Natural killer cell treated with Interleukin-12 subunit alpha and Interleukin-12 subunit beta and Interleukin-15 and Interleukin-18, amount 100 ng/mL, for 72 hours (primary cell): Measurements from ENCODE around the gene FABP2. TPM values are rescaled to one million over a fixed set of nuclear protein-coding genes. Genes with fewer than 3 reads are reported as not detected.
"Not testable (repeated sequence)": the region's sequence is repeated elsewhere in the genome, so short reads cannot be mapped to it uniquely, and the experiment has no call there.

Source experiments
- ATAC-seq, 2 donors: fragments of 150-1000 bp; cut with Tn5 transposase in 1 of 2; sonication (Bioruptor Pico), chemical (Tn5 transposase) in 1 of 2; 2 replicates each; pipeline ENCODE4 v1.10.0; 2021
- DNase-seq: peaks from one replicate; pipeline ENCODE4 v3.0.0; 2022; ENCODE audit warnings: low spot score
- H3K27ac Mint-ChIP-seq, 2 donors: 1 replicate in 1 of 2; 2 replicates in 1 of 2; pipeline ENCODE4 v1.8.0; 2022; ENCODE audit warnings: mixed read lengths in 2 of 2, mild to moderate bottlenecking in 1 of 2, moderate library complexity in 1 of 2
- H3K27me3 Mint-ChIP-seq, 2 donors: 1 replicate in 1 of 2; 2 replicates in 1 of 2; pipeline ENCODE4 v1.8.0; 2022; ENCODE audit warnings: mixed read lengths in 2 of 2
- H3K36me3 Mint-ChIP-seq: one replicate; pipeline ENCODE4 v1.8.0; 2022; ENCODE audit warnings: mixed read lengths
- H3K4me1 Mint-ChIP-seq, 2 donors: 1 replicate in 1 of 2; 2 replicates in 1 of 2; pipeline ENCODE4 v1.8.0; 2022; ENCODE audit warnings: low read depth in 2 of 2, mixed read lengths in 2 of 2, mild to moderate bottlenecking in 1 of 2
- H3K4me3 Mint-ChIP-seq: one replicate; pipeline ENCODE4 v1.8.0; 2022; ENCODE audit warnings: mixed read lengths
- H3K9me3 Mint-ChIP-seq: 2 replicates; pipeline ENCODE4 v1.8.0; 2022; ENCODE audit warnings: mixed read lengths
- total RNA-seq, 2 donors: library from RNA; stranded (reverse); gene quantifications; one replicate each; pipeline ENCODE4 v1.2.3, GENCODE V29; 2022

FABP2 gene
- total RNA-seq = not detected

GRCh38 chr4:119321921-119322687 is at the start of gene FABP2:
Gene FABP2 (minus strand): TSS chr4:119322138. CDS start chr4:119322102, 36 bp downstream.
- Mint-ChIP-seq H3K4me1 (no peaks in the 10 kb centered on the region), H3K36me3 (no peaks in the 10 kb centered on the region), H3K27ac (no peak within 1 kb of the TSS), H3K9me3 (no peaks in the 10 kb centered on the region), H3K27me3 (peaks cover 2 to 29% of the 10 kb centered on the region in 2 donors), H3K4me3 (no peak within 1 kb of the TSS)
- no peak for DNase-seq
- ATAC-seq = no peak

GRCh38 chr4:119370951-119371683 is 49.2 kb upstream of the FABP2 start:
- H3K9me3 Mint-ChIP-seq, H3K27ac Mint-ChIP-seq, H3K4me1 Mint-ChIP-seq, ATAC-seq, H3K4me3 Mint-ChIP-seq, DNase-seq, H3K36me3 Mint-ChIP-seq, H3K27me3 Mint-ChIP-seq: not testable (repeated sequence)

- H3K36me3 Mint-ChIP-seq, DNase-seq, H3K27ac Mint-ChIP-seq, H3K27me3 Mint-ChIP-seq, H3K4me3 Mint-ChIP-seq, H3K4me1 Mint-ChIP-seq, H3K9me3 Mint-ChIP-seq: not testable (repeated sequence)
- ATAC-seq = peak; percentile 68 to 88
Observed at GRCh38 chr4:119370392-119370791, 48.5 kb upstream of the FABP2 start.

- not testable (repeated sequence) for H3K36me3 Mint-ChIP-seq, ATAC-seq, DNase-seq, H3K4me1 Mint-ChIP-seq, H3K27ac Mint-ChIP-seq, H3K9me3 Mint-ChIP-seq, H3K4me3 Mint-ChIP-seq, H3K27me3 Mint-ChIP-seq
Observed at GRCh38 chr4:119366802-119367201, 44.9 kb upstream of the FABP2 start.

- H3K36me3 Mint-ChIP-seq, DNase-seq, H3K4me3 Mint-ChIP-seq, ATAC-seq, H3K4me1 Mint-ChIP-seq, H3K9me3 Mint-ChIP-seq, H3K27ac Mint-ChIP-seq, H3K27me3 Mint-ChIP-seq: not testable (repeated sequence)
Observed at GRCh38 chr4:119364203-119364602, 42.3 kb upstream of the FABP2 start.

GRCh38 chr4:119363372-119363771 is 41.4 kb upstream of the FABP2 start:
- DNase-seq, ATAC-seq, H3K4me3 Mint-ChIP-seq, H3K27me3 Mint-ChIP-seq, H3K9me3 Mint-ChIP-seq, H3K36me3 Mint-ChIP-seq, H3K27ac Mint-ChIP-seq, H3K4me1 Mint-ChIP-seq: not testable (repeated sequence)

- not testable (repeated sequence) for H3K27me3 Mint-ChIP-seq, ATAC-seq, H3K9me3 Mint-ChIP-seq, H3K4me1 Mint-ChIP-seq, H3K36me3 Mint-ChIP-seq, DNase-seq, H3K27ac Mint-ChIP-seq, H3K4me3 Mint-ChIP-seq
Observed at GRCh38 chr4:119362413-119362812, 40.5 kb upstream of the FABP2 start.

- not testable (repeated sequence) for H3K4me3 Mint-ChIP-seq, H3K36me3 Mint-ChIP-seq, H3K4me1 Mint-ChIP-seq, DNase-seq, H3K27ac Mint-ChIP-seq, ATAC-seq, H3K27me3 Mint-ChIP-seq, H3K9me3 Mint-ChIP-seq
Observed at GRCh38 chr4:119359873-119360272, 37.9 kb upstream of the FABP2 start.

- H3K4me1 Mint-ChIP-seq, H3K27ac Mint-ChIP-seq, ATAC-seq, H3K9me3 Mint-ChIP-seq, DNase-seq, H3K36me3 Mint-ChIP-seq, H3K4me3 Mint-ChIP-seq: not testable (repeated sequence)
- peaks cover 8 to 10% of the 10 kb centered on the region in 2 donors for H3K27me3 Mint-ChIP-seq
Observed at GRCh38 chr4:119356796-119357195, 34.9 kb upstream of the FABP2 start.

- H3K27ac Mint-ChIP-seq, DNase-seq, H3K4me3 Mint-ChIP-seq, H3K4me1 Mint-ChIP-seq, H3K36me3 Mint-ChIP-seq, H3K9me3 Mint-ChIP-seq, ATAC-seq: not testable (repeated sequence)
- H3K27me3 Mint-ChIP-seq = peaks cover 8 to 14% of the 10 kb centered on the region in 2 donors
Observed at GRCh38 chr4:119356041-119356440, 34.1 kb upstream of the FABP2 start.

GRCh38 chr4:119353364-119353763 is 31.4 kb upstream of the FABP2 start:
- H3K9me3 Mint-ChIP-seq, H3K36me3 Mint-ChIP-seq, DNase-seq, H3K4me3 Mint-ChIP-seq, H3K27ac Mint-ChIP-seq, ATAC-seq, H3K4me1 Mint-ChIP-seq: not testable (repeated sequence)
- H3K27me3 Mint-ChIP-seq = peaks cover 5 to 14% of the 10 kb centered on the region in 2 donors

- H3K4me1 Mint-ChIP-seq, H3K36me3 Mint-ChIP-seq, H3K27me3 Mint-ChIP-seq, DNase-seq, H3K27ac Mint-ChIP-seq, H3K4me3 Mint-ChIP-seq, H3K9me3 Mint-ChIP-seq: not testable (repeated sequence)
- peak in 1 of 2 donors; percentile 84 for ATAC-seq
Observed at GRCh38 chr4:119348169-119348568, 26.2 kb upstream of the FABP2 start.

GRCh38 chr4:119343293-119343692 is 21.4 kb upstream of the FABP2 start:
- not testable (repeated sequence) for ATAC-seq, DNase-seq, H3K27ac Mint-ChIP-seq, H3K4me3 Mint-ChIP-seq, H3K36me3 Mint-ChIP-seq, H3K27me3 Mint-ChIP-seq, H3K9me3 Mint-ChIP-seq, H3K4me1 Mint-ChIP-seq

GRCh38 chr4:119339895-119340294 is 18.0 kb upstream of the FABP2 start:
- not testable (repeated sequence) for H3K27me3 Mint-ChIP-seq, H3K27ac Mint-ChIP-seq, ATAC-seq, H3K4me1 Mint-ChIP-seq, H3K4me3 Mint-ChIP-seq, DNase-seq, H3K9me3 Mint-ChIP-seq, H3K36me3 Mint-ChIP-seq
